Heart left ventricle (tissue), 16 donors: ENCODE data around the gene HEPN1. TPM values are rescaled to one million over a fixed set of nuclear protein-coding genes. Genes with fewer than 3 reads are reported as not detected.
A peak's percentile ranks its signal among the peaks of the same experiment; 100 is the strongest.
"Not testable (repeated sequence)": the region's sequence is repeated elsewhere in the genome, so short reads cannot be mapped to it uniquely, and the experiment has no call there.

Source experiments
- ATAC-seq, 4 donors: fragments of 200-7000 bp; cut with Tn5 transposase; one replicate each; pipeline ENCODE4 v1.9.1; 2020 to 2022; ENCODE audit warnings: moderate library complexity in 4 of 4, mild to moderate bottlenecking in 3 of 4, moderate number of reproducible peaks in 1 of 4
- DNase-seq, 5 donors: peaks; one replicate each; pipeline ENCODE4 v3.0.0-alpha.2; 2020
- H3K27ac ChIP-seq, 12 donors: fragments of 200-600 bp; sonication (generic) in 4 of 12; one replicate each; pipeline versions ENCODE4 v1.5.0 to v1.8.0; 2016 to 2022; ENCODE audit warnings: mild to moderate bottlenecking in 2 of 12
- H3K27me3 ChIP-seq, 9 donors: fragments of 200-600 bp; sonication (generic) in 2 of 9; one replicate each; pipeline versions ENCODE4 v1.5.1 to v1.8.0; 2016 to 2022; ENCODE audit warnings: mild to moderate bottlenecking in 3 of 9
- H3K36me3 ChIP-seq, 9 donors: fragments of 200-600 bp; sonication (generic) in 2 of 9; one replicate each; pipeline versions ENCODE4 v1.5.0 to v1.8.0; 2018 to 2022; ENCODE audit warnings: mild to moderate bottlenecking in 2 of 9
- H3K4me1 ChIP-seq, 12 donors: fragments of 200-600 bp; sonication (generic) in 4 of 12; one replicate each; pipeline versions ENCODE4 v1.5.0 to v1.8.0; 2016 to 2022; ENCODE audit warnings: mild to moderate bottlenecking in 3 of 12
- H3K4me3 ChIP-seq, 12 donors: fragments of 200-600 bp; sonication (generic) in 4 of 12; one replicate each; pipeline versions ENCODE4 v1.5.0 to v1.8.0; 2017 to 2022; ENCODE audit warnings: mild to moderate bottlenecking in 9 of 12, moderate library complexity in 4 of 12
- H3K9me3 ChIP-seq, 12 donors: fragments of 200-600 bp; sonication (generic) in 4 of 12; one replicate each; pipeline versions ENCODE4 v1.5.0 to v1.8.0; 2016 to 2022; ENCODE audit warnings: mild to moderate bottlenecking in 1 of 12
- POLR2A ChIP-seq, 2 donors: fragments of 450-650 bp; IDR thresholded peaks; one replicate each; pipeline ENCODE4 v1.6.1; 2017; ENCODE audit warnings: antibody characterized with exemption in 2 of 2, mild to moderate bottlenecking in 2 of 2, moderate library complexity in 2 of 2
- WGBS, 4 donors: extraction: QIAGEN DNeasy Blood & Tissue Kit in 2 of 4; methylation state at CpG; one replicate each; pipeline versions ENCODE4 v1.1.5 to v1.1.7; 2013 to 2018; 5-methylcytosine and 5-hydroxymethylcytosine counted together
- intact Hi-C, 10 donors: fragments of 100-400 bp; cut with DNase I; formaldehyde crosslinking; loops; one replicate each; pipeline versions ENCODE4 v1.11.1 to v1.14.2; 2022
- polyA plus RNA-seq, 2 donors: library from polyadenylated mRNA; stranded (reverse); fragments of 200-250 nt; gene quantifications; one replicate each; pipeline ENCODE4 v1.2.3, GENCODE V29; 2013
- total RNA-seq, 9 donors: library from RNA; depleted of rRNA in 2 of 9; stranded (reverse); fragments of >200 nt in 2 of 9; fragmentation: NEBNext Ultra II Directional in 3 of 9; extraction: Animal tissue kit (Norgen Biotek cat#: 25700) in 3 of 9; gene quantifications; one replicate each; pipeline versions ENCODE4 v1.1.0 to v1.2.4, GENCODE V29; 2016 to 2023
- TF ChIP-seq, protein P1 (sequence below), 12 donors: fragments of 200-600 bp; sonication (generic) in 4 of 12; IDR thresholded peaks; one replicate each; pipeline versions ENCODE4 v1.5.0 to v1.8.0; 2018 to 2022; ENCODE audit warnings: antibody characterized with exemption in 12 of 12, mild to moderate bottlenecking in 5 of 12
- donor health status: ischemic (EF 13 %, LVEDD 7.1; RV severe dilation, severe dysfunction).
- donor health status: healthy with polysubstance abuse.
- donor health status: DM: no; HTN: yes; CAD: no.
- donor health status: DM: no; HTN: no; CAD: no.
- donor health status: ischemic (EF 25% LVEDD 6.9; RV normal size, moderate dysfunction).
- donor health status: ischemic (EF 25% LVEDD 5.7; RV mildly dilated, moderate dysfunction).
- donor health status: healthy.
- donor health status: DM: yes; HTN: yes; CAD: no.
- donor health status: ischemic (EF 35%, LVEDD 5.7; RV mildly dilated, moderate dysfunction).
- donor health status: nonischemic (EF 11% LVEDD 7.7; RV severe dilation, severe dysfunction).
- donor health status: DM: yes; HTN: yes; CAD: no.
- donor health status: PGD.
- donor health status: ischemic (EF 29% LVEDD 5.4; RV normal size, mild dysfunction).
- donor health status: nonischemic (EF 23%, LVEDD 6.1; RV moderate dilation, normal function).

Gene HEPN1
- total and polyA plus RNA-seq, 11 donors, result not detected

DNA sequence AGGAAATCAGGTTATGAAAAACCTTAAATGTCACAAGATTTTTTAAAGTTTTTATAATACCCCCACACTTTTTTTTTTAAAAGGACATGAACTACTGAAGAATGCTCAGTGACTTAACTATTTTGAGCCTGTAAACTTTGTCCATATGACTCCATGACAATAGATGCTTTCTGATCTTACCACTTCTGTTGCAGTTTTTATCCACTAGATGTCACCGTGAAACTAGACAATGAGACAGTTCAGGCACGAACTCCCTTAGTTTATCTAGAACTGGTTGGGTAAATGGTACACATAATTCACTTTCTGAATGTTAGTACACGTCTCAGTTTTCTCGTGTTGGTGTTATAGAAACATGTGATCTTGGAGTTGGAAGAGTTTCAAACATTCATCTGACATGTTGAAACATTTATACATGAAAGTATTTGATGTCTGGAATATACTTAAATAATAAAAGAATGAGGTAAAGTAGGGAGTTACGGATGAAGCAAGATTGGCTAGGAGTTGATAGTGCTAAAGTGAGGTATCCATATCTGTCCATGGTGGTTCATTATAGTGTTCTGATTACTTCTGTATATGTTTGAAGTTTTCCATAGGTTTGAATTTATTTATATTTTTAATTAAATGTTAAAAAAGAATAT is 43.0 kb downstream of the HEPN1 start:
- TF ChIP-seq, protein P1, sequence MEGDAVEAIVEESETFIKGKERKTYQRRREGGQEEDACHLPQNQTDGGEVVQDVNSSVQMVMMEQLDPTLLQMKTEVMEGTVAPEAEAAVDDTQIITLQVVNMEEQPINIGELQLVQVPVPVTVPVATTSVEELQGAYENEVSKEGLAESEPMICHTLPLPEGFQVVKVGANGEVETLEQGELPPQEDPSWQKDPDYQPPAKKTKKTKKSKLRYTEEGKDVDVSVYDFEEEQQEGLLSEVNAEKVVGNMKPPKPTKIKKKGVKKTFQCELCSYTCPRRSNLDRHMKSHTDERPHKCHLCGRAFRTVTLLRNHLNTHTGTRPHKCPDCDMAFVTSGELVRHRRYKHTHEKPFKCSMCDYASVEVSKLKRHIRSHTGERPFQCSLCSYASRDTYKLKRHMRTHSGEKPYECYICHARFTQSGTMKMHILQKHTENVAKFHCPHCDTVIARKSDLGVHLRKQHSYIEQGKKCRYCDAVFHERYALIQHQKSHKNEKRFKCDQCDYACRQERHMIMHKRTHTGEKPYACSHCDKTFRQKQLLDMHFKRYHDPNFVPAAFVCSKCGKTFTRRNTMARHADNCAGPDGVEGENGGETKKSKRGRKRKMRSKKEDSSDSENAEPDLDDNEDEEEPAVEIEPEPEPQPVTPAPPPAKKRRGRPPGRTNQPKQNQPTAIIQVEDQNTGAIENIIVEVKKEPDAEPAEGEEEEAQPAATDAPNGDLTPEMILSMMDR (IDR thresholded peaks at IDR 0.05), result peak; percentile 55 to 78 (median 70)
- TF ChIP-seq POLR2A (IDR thresholded peaks at IDR 0.05), result no peak
- Histone ChIP-seq H3K4me3 (no peak overlapping the region), H3K36me3 (no peaks in the 10 kb centered on the region), H3K4me1 (peaks cover 0 to 3% (median 0%) of the 10 kb centered on the region in 12 donors), H3K9me3 (no peaks in the 10 kb centered on the region), H3K27me3 (no peaks in the 10 kb centered on the region), H3K27ac (no peak overlapping the region)
- WGBS, 4 donors, result 20 to 21% (median 21%) methylated on average over 5 of the region's 5 CpGs
- intact Hi-C loops, result loop anchor here (2.0 to 10.0 kb wide), 12 partner anchors 179 to 913 kb away; no protein-coding TSS in a partner anchor
- ATAC-seq (peak in 3 of 4 donors; percentile 81 to 85 (median 83)), DNase-seq (no peak)

DNA sequence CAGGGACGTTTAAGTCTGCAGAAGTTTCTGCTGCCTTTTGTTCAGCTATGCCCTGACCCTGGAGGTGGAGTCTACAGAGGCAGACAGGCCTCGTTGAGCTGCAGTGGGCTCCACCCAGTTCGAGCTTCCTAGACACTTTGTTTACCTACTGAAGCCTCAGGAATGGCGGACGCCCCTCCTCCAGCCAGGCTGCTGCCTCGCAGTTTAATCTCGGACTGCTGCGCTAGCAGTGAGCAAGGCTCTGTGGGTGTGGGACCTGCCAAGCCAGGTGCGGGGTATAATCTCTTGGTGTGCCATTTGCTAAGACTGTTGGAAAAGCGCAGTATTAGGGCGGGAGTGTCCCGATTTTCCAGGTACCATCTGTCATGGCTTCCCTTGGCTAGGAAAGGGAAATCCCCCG is 49.1 kb downstream of the HEPN1 start:
- not testable (repeated sequence) for H3K9me3 ChIP-seq, H3K4me1 ChIP-seq, H3K27ac ChIP-seq, H3K27me3 ChIP-seq, ATAC-seq, H3K4me3 ChIP-seq, H3K36me3 ChIP-seq
- peak in 1 of 5 donors; percentile 46 for DNase-seq
- WGBS, 4 donors, result 85 to 96% (median 89%) methylated on average over 11 to 13 of the region's 13 CpGs
- intact Hi-C loops, result loop anchor here in 7 of 10 donors (10.0 kb wide), 5 partner anchors 177 to 907 kb away; no protein-coding TSS in a partner anchor

Other genes with a start within 250 kb of the HEPN1 start
- 10 to 100 TPM; 36.7 to 87.8 (median 60.1) TPM for gene SIAE, start 245.5 kb upstream of the HEPN1 start, total RNA-seq
- gene SIAE, start 245.5 kb upstream of the HEPN1 start, polyA plus RNA-seq, result 10 to 100 TPM; 24.2 to 43.1 TPM
- gene SPA17, start 245.3 kb upstream of the HEPN1 start, total RNA-seq, result 1 to 10 TPM; 1.3 to 4.4 (median 2.8) TPM
- gene SPA17, start 245.3 kb upstream of the HEPN1 start, polyA plus RNA-seq, result 1 to 10 TPM; 3.3 to 5.6 TPM
- 1 to 10 TPM; 1.2 to 9.0 (median 3.3) TPM for gene NRGN, start 179.3 kb upstream of the HEPN1 start, total RNA-seq
- gene NRGN, start 179.3 kb upstream of the HEPN1 start, polyA plus RNA-seq, result 10 to 100 TPM in 1 of 2 donors, 1 to 10 TPM in 1; 4.4 to 13.8 TPM
- gene VSIG2, start 167.0 kb upstream of the HEPN1 start, total RNA-seq, result 1 to 10 TPM in 6 of 9 donors, under 1 TPM in 3; 0.44 to 4.8 (median 1.4) TPM
- under 1 TPM; 0.42 to 0.61 TPM for gene VSIG2, start 167.0 kb upstream of the HEPN1 start, polyA plus RNA-seq
- gene ESAM, start 157.0 kb upstream of the HEPN1 start, total RNA-seq, result 100 to 1,000 TPM in 1 of 9 donors, 10 to 100 TPM in 8; 24.8 to 111 (median 43.3) TPM
- gene ESAM, start 157.0 kb upstream of the HEPN1 start, polyA plus RNA-seq, result 10 to 100 TPM; 35.9 to 81.2 TPM
- gene MSANTD2, start 118.8 kb upstream of the HEPN1 start, total RNA-seq, result 1 to 10 TPM; 2.2 to 5.4 (median 3.1) TPM
- gene MSANTD2, start 118.8 kb upstream of the HEPN1 start, polyA plus RNA-seq, result 1 to 10 TPM; 3.1 to 4.3 TPM
- gene ROBO3, start 53.8 kb upstream of the HEPN1 start, total RNA-seq, result 10 to 100 TPM in 1 of 9 donors, 1 to 10 TPM in 8; 2.5 to 18.6 (median 3.2) TPM
- 1 to 10 TPM; 2.8 to 8.1 TPM for gene ROBO3, start 53.8 kb upstream of the HEPN1 start, polyA plus RNA-seq
- gene ROBO4, start 21.4 kb upstream of the HEPN1 start, total RNA-seq, result 10 to 100 TPM; 16.3 to 63.5 (median 27.1) TPM
- 10 to 100 TPM; 17.7 to 21.8 TPM for gene ROBO4, start 21.4 kb upstream of the HEPN1 start, polyA plus RNA-seq
- gene HEPACAM, start 16.8 kb downstream of the HEPN1 start, total RNA-seq, result 1 to 10 TPM in 2 of 9 donors, under 1 TPM in 4, not detected in 3; 0.07 to 2.6 (median 0.26) TPM
- under 1 TPM in 1 of 2 donors, not detected in 1; 0.58 TPM for gene HEPACAM, start 16.8 kb downstream of the HEPN1 start, polyA plus RNA-seq
- 1 to 10 TPM in 2 of 9 donors, under 1 TPM in 7; 0.12 to 1.8 (median 0.19) TPM for gene CCDC15, start 35.0 kb downstream of the HEPN1 start, total RNA-seq
- gene CCDC15, start 35.0 kb downstream of the HEPN1 start, polyA plus RNA-seq, result under 1 TPM; 0.08 to 0.27 TPM
- gene SLC37A2, start 144.1 kb downstream of the HEPN1 start, total RNA-seq, result 10 to 100 TPM in 2 of 9 donors, 1 to 10 TPM in 6, under 1 TPM in 1; 0.91 to 17.9 (median 3.0) TPM
- gene SLC37A2, start 144.1 kb downstream of the HEPN1 start, polyA plus RNA-seq, result under 1 TPM; 0.65 to 1.00 TPM
- gene TMEM218, start 192.4 kb downstream of the HEPN1 start, total RNA-seq, result 10 to 100 TPM in 1 of 9 donors, 1 to 10 TPM in 8; 5.3 to 11.3 (median 6.8) TPM
- gene TMEM218, start 192.4 kb downstream of the HEPN1 start, polyA plus RNA-seq, result 10 to 100 TPM in 1 of 2 donors, 1 to 10 TPM in 1; 4.7 to 21.8 TPM
- gene PKNOX2, start 245.5 kb downstream of the HEPN1 start, total RNA-seq, result 1 to 10 TPM; 3.1 to 9.4 (median 5.0) TPM
- 1 to 10 TPM; 3.2 to 4.0 TPM for gene PKNOX2, start 245.5 kb downstream of the HEPN1 start, polyA plus RNA-seq